ENCODE measurements around the gene GPR21.

GRCh38 chr9:123008909-123009308, 24.6 kb upstream of the GPR21 start:
- TF ChIP-seq CTCF (IDR thresholded peaks at IDR 0.05; ENCODE audit: insufficient read depth, low read length, poor library complexity, severe bottlenecking) (no peak), EZH2phosphoT487 (conservative IDR thresholded peaks at IDR 0.05; ENCODE audit: low read length) (no peak)
